Skeletal muscle tissue (tissue), 4 donors: ENCODE data around the gene GNPNAT1. TPM values are rescaled to one million over a fixed set of nuclear protein-coding genes. Genes with fewer than 3 reads are reported as not detected.

Source experiments
- H3K27ac ChIP-seq: one replicate; pipeline ENCODE4 v1.7.0; 2013; ENCODE audit warnings: mild to moderate bottlenecking, low read depth, low read length, inconsistent platforms
- H3K27me3 ChIP-seq, 3 donors: one replicate each; pipeline ENCODE4 v1.7.0; 2013; ENCODE audit warnings: low read length in 3 of 3; ENCODE audit not compliant: control insufficient read depth in 3 of 3, insufficient read depth in 3 of 3
- H3K36me3 ChIP-seq, 3 donors: one replicate each; pipeline ENCODE4 v1.7.0; 2013; ENCODE audit warnings: low read length in 3 of 3; ENCODE audit not compliant: control insufficient read depth in 3 of 3, insufficient read depth in 3 of 3
- H3K4me1 ChIP-seq, 3 donors: one replicate each; pipeline ENCODE4 v1.7.0; 2013; ENCODE audit warnings: low read length in 3 of 3, mild to moderate bottlenecking in 3 of 3; ENCODE audit not compliant: control insufficient read depth in 3 of 3, insufficient read depth in 3 of 3
- H3K4me3 ChIP-seq, 3 donors: one replicate each; pipeline ENCODE4 v1.7.0; 2013; ENCODE audit warnings: low read length in 3 of 3
- H3K9ac ChIP-seq, 3 donors: one replicate each; pipeline ENCODE4 v1.7.0; 2013; ENCODE audit warnings: low read length in 3 of 3, mild to moderate bottlenecking in 3 of 3, moderate library complexity in 2 of 3, low read depth in 1 of 3
- H3K9me3 ChIP-seq, 3 donors: one replicate each; pipeline ENCODE4 v1.7.0; 2013; ENCODE audit warnings: low read length in 3 of 3; ENCODE audit not compliant: control insufficient read depth in 3 of 3
- total RNA-seq: library from RNA; depleted of rRNA; stranded (reverse); fragments of >200 nt; gene quantifications from one replicate; pipeline ENCODE4 v1.2.3, GENCODE V29; 2014
- donor health status: Osteomylitis.

Gene GNPNAT1
- total RNA-seq, 1 donor from 2014 or later: 7.8 TPM

- H3K9me3 ChIP-seq: no peaks in the 10 kb centered on the region
- H3K27me3 ChIP-seq: no peaks in the 10 kb centered on the region
Observed at GRCh38 chr14:52792097-52792415, 649 bp upstream of the GNPNAT1 start.

GRCh38 chr14:52790756-52791222 is 618 bp downstream of the GNPNAT1 start:
- H3K27ac ChIP-seq: peak overlapping the region; percentile 86
- H3K9me3 ChIP-seq: no peaks in the 10 kb centered on the region
- H3K4me1 ChIP-seq: peaks cover 6 to 15% (median 8%) of the 10 kb centered on the region in 3 donors
- H3K27me3 ChIP-seq: no peaks in the 10 kb centered on the region
- H3K36me3 ChIP-seq: no peaks in the 10 kb centered on the region
- H3K9ac ChIP-seq: peak overlapping the region; percentile 78 to 79 (median 79)
- peak overlapping the region; percentile 83 to 92 (median 84) for H3K4me3 ChIP-seq

More at GRCh38 chr14:52792097-52792415, 649 bp upstream of the GNPNAT1 start:
- H3K9ac ChIP-seq: peak overlapping the region; percentile 68 to 75 (median 74)
- H3K27ac ChIP-seq: peak overlapping the region; percentile 86
- peak overlapping the region; percentile 76 to 92 (median 79) for H3K4me3 ChIP-seq
- H3K4me1 ChIP-seq: peaks cover 6 to 15% (median 8%) of the 10 kb centered on the region in 3 donors
- H3K36me3 ChIP-seq: no peaks in the 10 kb centered on the region

- peak overlapping the region; percentile 86 for H3K27ac ChIP-seq
Observed at GRCh38 chr14:52790011-52790755, 1.2 kb downstream of the GNPNAT1 start.

GRCh38 chr14:52789118-52789517 is 2.3 kb downstream of the GNPNAT1 start:
- Histone ChIP-seq H3K9ac (no peak overlapping the region), H3K27ac (no peak overlapping the region), H3K4me1 (peaks cover 6 to 15% (median 8%) of the 10 kb centered on the region in 3 donors), H3K36me3 (no peaks in the 10 kb centered on the region), H3K4me3 (no peak overlapping the region), H3K9me3 (no peaks in the 10 kb centered on the region), H3K27me3 (no peaks in the 10 kb centered on the region)

More at GRCh38 chr14:52790011-52790755, 1.2 kb downstream of the GNPNAT1 start:
- no peaks in the 10 kb centered on the region for H3K27me3 ChIP-seq
- peaks cover 6 to 15% (median 8%) of the 10 kb centered on the region in 3 donors for H3K4me1 ChIP-seq
- H3K36me3 ChIP-seq: no peaks in the 10 kb centered on the region
- H3K9ac ChIP-seq: peak overlapping the region in 2 of 3 donors; percentile 78 to 79
- H3K9me3 ChIP-seq: no peaks in the 10 kb centered on the region
- peak overlapping the region; percentile 83 to 92 (median 84) for H3K4me3 ChIP-seq

GRCh38 chr14:52786887-52787286 is 4.5 kb downstream of the GNPNAT1 start:
- no peaks in the 10 kb centered on the region for H3K27me3 ChIP-seq
- no peak overlapping the region for H3K4me3 ChIP-seq
- no peaks in the 10 kb centered on the region for H3K9me3 ChIP-seq
- H3K9ac ChIP-seq: no peak overlapping the region
- H3K36me3 ChIP-seq: no peaks in the 10 kb centered on the region
- H3K27ac ChIP-seq: no peak overlapping the region
- H3K4me1 ChIP-seq: peaks cover 6 to 11% (median 8%) of the 10 kb centered on the region in 3 donors

- no peaks in the 10 kb centered on the region for H3K4me1 ChIP-seq
- no peaks in the 10 kb centered on the region for H3K9me3 ChIP-seq
- no peak overlapping the region for H3K9ac ChIP-seq
- no peaks in the 10 kb centered on the region for H3K27me3 ChIP-seq
- no peak overlapping the region for H3K4me3 ChIP-seq
- peaks cover 0 to 12% (median 7%) of the 10 kb centered on the region in 3 donors for H3K36me3 ChIP-seq
- H3K27ac ChIP-seq: no peak overlapping the region
Observed at GRCh38 chr14:52783206-52783605, 8.2 kb downstream of the GNPNAT1 start.

- Histone ChIP-seq H3K27me3 (no peaks in the 10 kb centered on the region), H3K4me1 (no peaks in the 10 kb centered on the region), H3K9ac (no peak overlapping the region), H3K4me3 (no peak overlapping the region), H3K36me3 (peaks cover 0 to 12% (median 9%) of the 10 kb centered on the region in 3 donors), H3K9me3 (no peaks in the 10 kb centered on the region), H3K27ac (no peak overlapping the region)
Observed at GRCh38 chr14:52781629-52782028, 9.8 kb downstream of the GNPNAT1 start.

- peaks cover 0 to 12% (median 9%) of the 10 kb centered on the region in 3 donors for H3K36me3 ChIP-seq
- no peak overlapping the region for H3K4me3 ChIP-seq
- no peak overlapping the region for H3K9ac ChIP-seq
- no peaks in the 10 kb centered on the region for H3K27me3 ChIP-seq
- no peaks in the 10 kb centered on the region for H3K4me1 ChIP-seq
- H3K27ac ChIP-seq: no peak overlapping the region
- no peaks in the 10 kb centered on the region for H3K9me3 ChIP-seq
Observed at GRCh38 chr14:52780893-52781292, 10.5 kb downstream of the GNPNAT1 start.

GRCh38 chr14:52778702-52779101 is 12.7 kb downstream of the GNPNAT1 start:
- Histone ChIP-seq H3K9me3 (no peaks in the 10 kb centered on the region), H3K36me3 (peaks cover 7 to 17% (median 15%) of the 10 kb centered on the region in 3 donors), H3K4me1 (no peaks in the 10 kb centered on the region), H3K9ac (no peak overlapping the region), H3K4me3 (no peak overlapping the region), H3K27ac (no peak overlapping the region), H3K27me3 (no peaks in the 10 kb centered on the region)

GRCh38 chr14:52776816-52777215 is 14.6 kb downstream of the GNPNAT1 start:
- no peaks in the 10 kb centered on the region for H3K9me3 ChIP-seq
- no peak overlapping the region for H3K27ac ChIP-seq
- no peak overlapping the region for H3K4me3 ChIP-seq
- no peak overlapping the region for H3K9ac ChIP-seq
- no peaks in the 10 kb centered on the region for H3K4me1 ChIP-seq
- no peaks in the 10 kb centered on the region for H3K27me3 ChIP-seq
- peaks cover 7 to 22% (median 15%) of the 10 kb centered on the region in 3 donors for H3K36me3 ChIP-seq
